HT1080 (cell line): Measurements from ENCODE around the gene CTAGE8. TPM values are rescaled to one million over a fixed set of nuclear protein-coding genes. Genes with fewer than 3 reads are reported as not detected.
"Not testable (repeated sequence)": the region's sequence is repeated elsewhere in the genome, so short reads cannot be mapped to it uniquely, and the experiment has no call there.

ENCODE experiments used
- DNase-seq: peaks from one replicate; pipeline ENCODE4 v3.0.0-alpha.2; 2015; ENCODE audit warnings: low read depth
- polyA plus RNA-seq, 2 experiments: library from polyadenylated mRNA; depleted of rRNA; stranded (reverse); fragments of >200 nt; gene quantifications; 2 replicates each; pipeline ENCODE4 v1.2.3, GENCODE V29; 2015
- total RNA-seq: library from RNA; depleted of rRNA; stranded (reverse); fragments of >200 nt; shearing (Covaris generic); gene quantifications from 2 replicates; pipeline ENCODE4 v1.2.3, GENCODE V29; 2014; rRNA removed

CTAGE8 gene, protein sequence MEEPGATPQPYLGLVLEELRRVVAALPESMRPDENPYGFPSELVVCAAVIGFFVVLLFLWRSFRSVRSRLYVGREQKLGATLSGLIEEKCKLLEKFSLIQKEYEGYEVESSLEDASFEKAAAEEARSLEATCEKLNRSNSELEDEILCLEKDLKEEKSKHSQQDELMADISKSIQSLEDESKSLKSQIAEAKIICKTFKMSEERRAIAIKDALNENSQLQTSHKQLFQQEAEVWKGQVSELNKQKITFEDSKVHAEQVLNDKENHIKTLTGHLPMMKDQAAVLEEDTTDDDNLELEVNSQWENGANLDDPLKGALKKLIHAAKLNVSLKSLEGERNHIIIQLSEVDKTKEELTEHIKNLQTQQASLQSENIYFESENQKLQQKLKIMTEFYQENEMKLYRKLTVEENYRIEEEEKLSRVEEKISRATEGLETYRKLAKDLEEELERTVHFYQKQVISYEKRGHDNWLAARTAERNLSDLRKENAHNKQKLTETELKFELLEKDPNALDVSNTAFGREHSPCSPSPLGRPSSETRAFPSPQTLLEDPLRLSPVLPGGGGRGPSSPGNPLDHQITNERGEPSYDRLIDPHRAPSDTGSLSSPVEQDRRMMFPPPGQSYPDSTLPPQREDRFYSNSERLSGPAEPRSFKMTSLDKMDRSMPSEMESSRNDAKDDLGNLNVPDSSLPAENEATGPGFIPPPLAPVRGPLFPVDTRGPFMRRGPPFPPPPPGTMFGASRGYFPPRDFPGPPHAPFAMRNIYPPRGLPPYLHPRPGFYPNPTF
- not detected in 2 replicates for total RNA-seq
- 0.44 TPM in 1 of 2 replicates, not detected in the other for polyA plus RNA-seq (2015; cell fraction: cytosol; rRNA removed)
- polyA plus RNA-seq (2015; cell fraction: nucleus; rRNA removed) = 0.14 TPM in 1 of 2 replicates, not detected in the other

DNA sequence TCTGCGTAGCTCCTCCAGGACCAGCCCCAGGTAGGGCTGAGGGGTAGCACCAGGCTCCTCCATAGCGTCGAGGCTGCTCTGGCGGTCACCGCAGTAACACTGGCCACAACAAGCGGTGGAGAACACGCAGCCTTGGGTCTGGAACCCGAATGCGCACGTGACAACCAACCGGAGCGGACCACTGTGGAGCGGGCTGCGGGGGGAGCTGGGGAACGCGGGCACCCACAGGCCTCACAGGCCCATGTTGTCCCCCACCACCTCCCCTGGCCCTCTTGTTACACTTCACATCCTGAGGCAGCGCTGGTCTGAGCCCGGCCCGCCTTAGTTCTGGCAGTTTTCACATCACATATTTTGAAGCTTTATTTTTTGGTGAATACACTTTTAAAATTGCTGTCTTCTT lies at the start of gene CTAGE8:
Gene CTAGE8, minus strand, starts transcription at position 101 of the 400 bp plus-strand sequence. Its CDS starts 38 bp downstream, at position 63.
- DNase-seq = not testable (repeated sequence)

DNA sequence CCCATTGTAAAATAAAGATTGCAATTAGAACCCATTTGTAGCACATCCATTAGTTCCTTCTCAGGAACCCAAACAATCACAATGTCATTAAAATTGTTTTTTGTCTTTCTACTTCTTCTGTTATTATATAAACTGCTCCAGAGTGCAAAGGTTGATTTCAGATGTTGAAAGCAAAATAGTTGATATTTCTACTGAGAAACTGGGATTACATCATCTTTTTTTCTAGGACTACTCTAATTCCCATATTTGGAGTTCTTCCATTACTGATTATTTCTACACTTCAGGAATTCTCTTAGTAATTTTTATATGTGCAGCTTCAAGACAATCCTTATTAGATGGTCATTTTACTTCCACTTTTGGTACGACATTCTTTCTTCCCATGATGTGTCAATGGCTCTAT lies 48.4 kb upstream of the CTAGE8 start:
- DNase-seq = not testable (repeated sequence)

DNA sequence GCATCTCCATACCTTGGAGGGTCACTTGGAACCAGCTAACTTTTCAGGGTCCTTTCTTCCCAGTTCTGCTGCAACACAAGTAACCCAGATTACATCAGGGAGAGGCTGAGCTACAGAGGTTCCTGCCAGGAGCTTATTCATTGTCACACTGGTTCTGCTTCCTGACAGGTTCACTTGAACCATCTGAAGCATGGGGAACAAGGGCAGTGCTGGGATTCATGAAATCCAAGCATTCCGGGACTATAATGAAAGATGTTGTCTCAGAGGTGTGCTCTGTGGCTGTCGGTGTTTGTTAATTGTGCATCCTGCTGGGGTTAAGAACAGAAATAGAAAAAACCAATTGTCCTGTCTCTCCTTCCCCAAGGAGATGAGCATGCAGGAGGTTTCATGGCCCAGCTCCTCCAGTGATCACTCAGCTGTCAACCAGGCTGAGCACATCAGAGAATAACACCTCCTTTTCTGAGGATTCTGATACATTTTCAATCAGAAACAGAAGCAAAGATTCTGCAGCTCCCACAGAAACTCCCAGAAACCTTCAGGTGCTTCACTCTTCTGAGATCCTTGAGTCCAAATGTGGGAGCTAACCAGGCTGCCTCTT lies 42.9 kb upstream of the CTAGE8 start, which contains the start of gene OR2A1:
Gene OR2A1, plus strand, starts transcription at position 548 of the 598 bp plus-strand sequence. CDS start 5,706 bp downstream, outside the sequence.
- DNase-seq = not testable (repeated sequence)

DNA sequence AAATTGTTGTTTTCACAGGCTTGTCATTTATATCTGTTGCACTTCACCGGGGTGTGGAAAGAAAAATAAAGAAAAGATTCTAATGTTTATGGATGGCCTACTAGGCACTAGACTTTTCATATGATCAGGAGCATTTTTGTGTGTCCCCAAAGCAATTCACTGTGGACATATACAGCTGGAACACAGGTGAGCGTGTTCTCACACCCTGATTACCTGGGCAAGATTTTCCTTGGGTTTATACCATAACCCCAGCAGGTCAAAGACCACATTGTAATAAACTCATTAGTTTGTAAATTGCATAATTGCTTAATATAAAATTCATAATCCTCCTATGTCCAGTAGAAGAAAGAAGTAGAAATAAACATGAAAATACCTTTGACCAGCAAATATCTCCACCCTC lies 42.1 kb upstream of the CTAGE8 start:
- DNase-seq = not testable (repeated sequence)

DNA sequence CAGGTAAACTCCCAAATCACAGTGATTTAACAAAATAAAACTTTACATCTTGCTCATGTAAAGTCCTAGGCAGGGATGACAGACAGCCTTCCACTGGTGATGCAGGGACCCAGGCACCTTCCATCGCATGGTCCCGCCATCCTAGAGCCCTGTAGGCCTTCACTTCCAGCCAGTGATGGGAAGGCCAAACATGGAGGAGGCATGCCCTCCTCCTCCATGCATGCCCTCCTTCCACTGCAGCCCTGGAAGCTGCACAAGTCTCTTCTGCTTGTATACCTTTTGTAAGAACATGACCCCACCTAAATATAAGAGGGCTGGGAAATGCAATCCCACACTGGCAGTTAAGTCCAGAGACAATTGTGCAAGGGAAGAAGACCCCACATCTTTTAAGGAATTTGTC lies 40.6 kb upstream of the CTAGE8 start:
- not testable (repeated sequence) for DNase-seq

DNA sequence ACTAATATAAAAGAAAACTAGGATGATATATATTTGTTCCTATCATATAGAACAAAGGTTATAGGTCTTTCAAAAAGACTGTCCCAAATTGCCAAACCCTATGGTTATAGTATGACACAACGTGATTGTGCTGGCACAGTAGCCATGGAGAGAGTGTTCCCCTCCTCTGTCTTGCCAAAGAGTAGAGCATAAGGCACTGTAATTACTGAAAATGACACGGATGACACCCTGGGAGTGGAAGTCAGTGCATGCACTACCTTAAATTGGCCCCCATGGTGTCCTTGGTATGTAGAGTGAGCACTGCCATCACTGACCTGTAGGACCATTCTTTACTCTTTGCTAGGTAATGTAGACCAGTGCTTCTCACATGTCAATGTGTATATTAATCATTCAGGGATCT lies 36.1 kb upstream of the CTAGE8 start:
- not testable (repeated sequence) for DNase-seq

DNA sequence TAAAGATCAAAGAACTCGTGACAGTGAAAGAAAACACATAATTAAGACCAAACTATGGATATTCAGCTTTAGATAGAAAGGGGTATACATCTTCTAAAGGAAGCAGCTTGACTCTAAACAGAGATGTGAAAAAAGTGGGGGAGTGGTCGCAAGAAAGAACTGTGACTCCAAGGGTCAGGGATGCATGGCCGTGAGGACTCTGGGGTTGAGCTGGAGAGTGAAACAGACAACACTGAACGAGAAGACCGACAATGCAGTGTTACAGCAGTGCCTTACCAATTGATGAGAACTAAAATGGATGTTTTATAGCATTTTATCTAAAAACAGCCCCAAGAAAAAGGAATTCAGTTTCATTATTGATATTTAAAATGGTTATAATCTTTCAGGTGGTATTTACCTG lies 34.5 kb upstream of the CTAGE8 start:
- DNase-seq = not testable (repeated sequence)

DNA sequence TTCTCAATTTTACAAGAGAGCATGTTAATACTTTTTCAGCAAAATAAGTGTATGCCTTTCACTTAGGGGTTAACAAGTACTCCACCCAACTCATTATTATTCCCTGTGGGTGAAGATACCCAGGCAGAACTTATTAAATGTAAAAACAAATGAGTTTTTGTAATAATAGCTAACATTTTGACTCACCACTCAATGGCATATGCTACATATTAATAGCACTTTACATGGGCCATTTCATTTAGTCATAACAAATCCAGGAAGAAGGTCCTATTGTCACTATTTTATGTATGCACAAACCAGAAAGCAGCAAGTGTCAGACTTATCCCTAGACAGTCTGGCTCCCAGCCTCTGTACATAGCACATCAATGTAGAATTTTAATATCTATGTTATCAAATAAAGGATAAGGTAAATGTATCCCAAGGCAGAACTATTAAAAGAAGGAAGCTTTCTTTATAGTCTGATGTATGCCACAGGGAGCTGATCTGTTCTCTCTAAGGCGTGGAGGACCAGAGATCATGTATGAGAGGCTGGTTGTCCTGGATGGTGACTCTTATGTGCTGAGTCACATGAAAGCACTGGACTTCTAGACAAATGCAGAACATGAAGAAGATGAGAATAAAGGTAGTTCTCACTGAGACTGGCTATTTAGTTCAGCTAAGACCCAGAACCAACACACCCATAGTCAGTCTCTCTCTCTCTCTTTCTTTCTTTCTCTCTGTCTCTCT lies 33.7 kb upstream of the CTAGE8 start:
- DNase-seq = not testable (repeated sequence)

DNA sequence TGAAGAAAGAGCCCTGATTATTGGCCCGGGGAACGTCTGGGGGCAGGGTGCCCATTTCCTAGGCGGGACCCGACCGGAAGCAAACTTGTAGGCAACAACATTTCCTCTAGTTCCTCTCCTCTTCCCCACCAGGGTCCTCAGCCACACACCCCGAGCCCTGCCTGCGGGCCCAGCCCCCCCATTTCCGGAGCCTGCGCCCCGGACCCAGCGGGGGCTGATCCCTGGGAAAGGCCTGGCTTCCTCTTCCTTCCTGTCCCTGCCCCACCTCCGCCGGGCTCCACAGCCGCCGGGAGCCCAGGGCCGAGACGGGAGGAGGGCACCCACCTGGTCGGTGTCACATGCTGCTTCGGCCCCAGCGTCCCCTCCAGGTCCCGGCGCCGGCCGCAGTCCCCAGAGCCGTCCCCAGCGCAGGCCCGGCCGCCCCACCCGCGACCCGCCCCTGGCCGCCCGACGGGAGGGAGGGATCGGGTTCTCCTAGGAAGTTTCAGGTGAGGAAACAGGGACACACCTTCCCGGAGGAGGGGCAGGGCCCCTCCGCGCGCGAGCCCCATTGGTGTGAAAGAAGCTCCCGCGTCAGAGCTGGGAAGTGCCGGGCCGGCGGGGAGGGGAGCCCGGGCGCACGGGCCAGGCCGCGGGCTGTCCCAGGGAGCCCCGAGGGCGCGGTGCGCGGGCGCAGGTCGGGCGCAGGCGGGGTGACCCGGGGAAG lies 24.9 kb upstream of the CTAGE8 start:
- not testable (repeated sequence) for DNase-seq

DNA sequence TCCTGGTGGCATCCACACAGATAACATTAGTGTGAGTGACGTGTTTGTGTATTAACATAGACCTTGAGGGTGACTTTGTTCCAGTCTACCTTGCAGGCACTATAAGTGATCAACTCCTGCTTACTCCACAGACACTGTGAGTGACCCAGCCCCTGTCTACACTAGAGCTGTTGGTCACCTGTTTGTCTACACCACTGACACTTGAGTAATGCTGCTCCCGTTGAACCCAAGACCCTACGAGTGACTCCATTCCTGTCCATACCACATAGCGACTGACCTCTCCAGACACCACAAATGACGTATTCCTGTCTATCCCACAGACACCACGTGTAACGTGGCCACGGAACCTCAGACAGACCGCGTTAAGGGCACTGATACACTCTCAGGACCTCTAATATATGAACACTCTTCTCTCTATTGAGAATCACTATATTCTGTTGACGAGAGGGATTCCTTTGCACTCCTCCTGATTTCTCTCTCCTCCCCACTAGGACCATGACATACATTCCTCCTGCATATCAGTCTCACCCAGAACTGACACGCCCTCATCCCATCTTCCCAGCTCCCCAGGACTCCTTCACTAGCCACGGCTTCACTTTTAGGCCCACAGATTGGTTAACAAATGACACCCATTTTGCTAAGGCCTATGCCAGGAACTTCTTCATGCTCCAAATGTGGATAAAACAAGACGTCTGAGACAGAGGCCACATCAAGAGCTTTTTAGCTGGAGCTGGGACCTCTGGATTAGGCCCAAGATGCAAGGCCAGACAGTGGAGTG lies 23.5 kb upstream of the CTAGE8 start:
- not testable (repeated sequence) for DNase-seq

DNA sequence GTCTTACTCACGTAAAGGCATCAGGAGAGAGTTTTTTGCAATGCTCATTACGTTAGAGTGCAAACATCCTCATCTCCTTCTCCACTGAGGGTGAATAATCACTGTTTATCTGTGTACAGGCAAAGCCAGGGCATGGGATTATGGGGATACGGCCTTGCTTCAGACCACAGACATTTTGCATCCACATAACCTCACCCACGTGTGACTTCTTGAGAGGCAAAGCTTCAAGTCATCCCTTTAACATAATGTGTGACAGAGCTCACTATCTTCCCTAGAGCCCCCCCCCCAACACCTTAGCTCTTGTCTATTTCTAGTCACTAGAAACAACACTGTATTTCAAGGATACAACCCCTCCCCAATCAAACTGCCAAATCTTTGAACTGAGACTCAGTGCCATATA lies 22.5 kb upstream of the CTAGE8 start:
- DNase-seq = not testable (repeated sequence)

DNA sequence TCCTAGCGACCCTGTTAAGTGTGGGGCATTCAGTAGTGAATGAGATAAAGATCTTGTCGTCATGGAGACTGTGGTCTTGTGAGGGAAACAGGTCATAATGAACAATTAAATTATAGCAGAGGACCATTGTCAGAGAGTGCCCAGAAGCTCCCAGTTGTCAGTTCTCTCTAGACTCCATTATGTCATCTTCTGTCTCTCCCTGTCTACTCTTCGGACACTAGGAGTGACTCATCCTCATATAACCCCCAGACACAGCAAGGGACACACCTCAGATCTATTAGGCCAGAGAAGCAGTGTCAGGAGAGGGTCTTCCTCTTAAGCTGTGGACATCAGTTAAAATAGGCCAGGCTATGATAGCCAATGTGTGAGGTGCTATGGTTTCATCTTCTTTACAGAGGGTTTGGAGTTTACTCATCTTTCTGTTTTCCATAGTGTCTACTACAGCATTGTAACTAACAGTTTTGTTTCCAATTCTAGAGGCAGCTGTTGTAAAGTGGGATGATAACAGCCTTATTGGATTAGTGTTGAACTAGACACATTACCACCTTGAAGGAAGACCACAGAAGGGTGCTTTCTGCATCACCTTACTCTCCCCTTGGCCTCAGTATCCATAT lies 18.2 kb upstream of the CTAGE8 start:
- not testable (repeated sequence) for DNase-seq

DNA sequence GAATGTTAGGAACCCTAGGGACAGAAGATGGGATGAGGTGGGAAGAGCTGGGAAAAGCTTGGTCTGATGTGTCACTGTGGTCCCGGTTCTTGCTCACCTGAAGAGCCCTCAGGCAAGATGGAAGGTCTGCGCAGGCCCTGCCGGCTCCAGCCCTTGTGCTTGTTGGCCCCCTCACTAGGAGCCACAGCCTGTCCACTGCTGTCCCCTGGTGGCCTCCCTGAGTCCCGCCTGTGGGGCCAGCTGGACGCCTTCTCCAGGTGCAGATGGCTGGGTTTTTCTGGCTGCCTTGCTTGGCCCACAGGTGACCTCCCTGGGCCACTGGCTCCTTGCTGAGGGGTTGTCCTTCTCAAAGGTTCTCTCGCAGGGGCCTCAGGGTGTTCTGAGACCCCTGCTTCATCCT lies 14.6 kb upstream of the CTAGE8 start:
- DNase-seq = not testable (repeated sequence)

DNA sequence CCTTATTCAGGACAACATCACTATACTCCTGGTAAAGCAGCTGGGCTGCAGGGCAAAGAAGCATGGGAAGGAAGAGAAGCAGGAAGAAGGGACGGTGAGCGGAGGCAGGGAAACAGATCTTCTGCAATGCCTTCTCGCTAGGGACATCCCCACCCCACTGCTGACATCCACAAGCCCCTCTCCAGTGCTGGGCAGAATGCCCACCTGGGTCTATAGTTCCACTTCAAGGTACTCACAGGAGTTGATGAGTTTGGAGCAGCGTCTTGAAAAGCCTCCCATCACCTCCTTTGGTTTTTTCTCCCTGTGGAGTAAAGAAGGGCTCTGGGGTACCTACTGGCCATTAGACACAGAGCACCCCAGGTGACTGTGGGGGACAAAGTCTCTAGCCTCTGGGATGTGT lies 13.4 kb upstream of the CTAGE8 start:
- DNase-seq = not testable (repeated sequence)

DNA sequence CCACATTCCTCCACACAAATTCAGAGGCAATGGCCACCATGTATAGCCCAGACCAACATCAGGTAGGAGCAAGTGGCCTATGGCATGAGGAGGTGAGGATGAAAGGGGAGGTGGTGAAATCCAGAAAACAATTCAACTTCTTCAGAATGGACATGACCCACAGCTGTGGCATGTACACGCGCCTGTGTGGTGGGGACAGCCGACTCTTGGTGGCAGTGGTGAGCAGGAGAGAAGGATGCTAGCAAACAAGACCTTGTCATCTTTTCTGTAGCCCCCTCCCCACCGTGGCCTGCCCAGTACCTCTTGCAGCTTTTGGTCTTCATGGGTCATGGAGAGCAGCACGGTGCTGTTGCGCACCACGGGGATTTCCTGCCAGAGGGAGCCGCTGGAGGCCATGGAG lies 12.9 kb upstream of the CTAGE8 start:
- DNase-seq = not testable (repeated sequence)

DNA sequence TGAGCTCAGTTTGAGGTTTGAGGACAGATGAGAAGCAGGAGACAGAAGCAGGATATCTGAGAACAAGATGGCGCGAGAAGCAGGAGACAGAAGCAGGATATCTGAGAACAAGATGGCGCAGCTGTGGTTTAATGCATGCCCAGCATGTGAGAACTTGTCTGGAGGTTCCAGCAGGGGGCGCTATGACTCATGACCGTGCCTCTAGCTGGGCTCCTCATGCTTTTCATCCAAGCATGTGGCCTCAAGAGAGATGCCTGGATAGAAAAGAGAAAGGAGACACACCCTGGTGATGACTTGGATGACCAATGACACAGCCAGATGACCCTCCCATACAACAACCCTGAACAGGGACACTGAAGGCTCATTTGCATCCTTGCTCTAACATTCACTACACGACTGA lies 10.9 kb upstream of the CTAGE8 start:
- not testable (repeated sequence) for DNase-seq

DNA sequence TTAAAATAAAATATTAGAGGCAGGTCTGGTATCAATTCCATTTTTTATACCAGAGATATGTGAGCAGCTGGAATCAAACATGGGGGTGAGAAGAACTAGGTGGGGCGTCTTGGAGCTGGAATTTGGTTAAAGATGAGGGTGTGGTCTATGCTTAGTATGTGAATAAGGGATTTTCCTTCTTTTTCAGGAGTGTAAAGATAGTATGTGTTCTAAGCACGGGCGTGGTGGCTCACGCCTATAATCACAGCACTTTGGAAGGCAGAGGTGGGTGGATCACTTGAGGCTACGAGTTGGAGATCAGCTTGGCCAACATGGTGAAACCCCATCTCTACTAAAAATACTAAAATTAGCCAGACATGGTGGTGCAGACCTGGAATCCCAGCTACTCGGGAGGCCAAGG lies 6.2 kb upstream of the CTAGE8 start:
- DNase-seq = not testable (repeated sequence)

DNA sequence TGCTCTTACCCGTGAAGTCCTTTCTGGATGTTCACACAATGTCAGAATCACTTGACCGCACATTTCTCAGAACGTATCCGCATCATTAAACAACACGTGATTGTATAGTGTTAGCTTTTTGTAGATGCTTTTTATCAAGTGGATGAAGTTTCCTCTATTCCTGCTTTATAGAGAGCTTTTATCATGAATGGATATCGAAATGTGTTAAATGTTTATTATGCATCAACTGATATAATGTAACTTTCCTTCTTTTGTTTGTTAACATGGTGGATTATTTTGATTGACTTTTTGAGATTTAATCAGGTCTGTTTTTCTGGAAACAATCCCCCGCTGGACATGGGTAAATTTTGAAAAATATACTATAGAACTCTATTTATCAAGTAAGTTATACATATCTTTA lies 4.4 kb downstream of the CTAGE8 start, which contains the start of gene OR2A7:
Gene OR2A7, minus strand, starts transcription at position 101 of the 400 bp plus-strand sequence. CDS start 5,164 bp downstream, outside the sequence.
- not testable (repeated sequence) for DNase-seq

DNA sequence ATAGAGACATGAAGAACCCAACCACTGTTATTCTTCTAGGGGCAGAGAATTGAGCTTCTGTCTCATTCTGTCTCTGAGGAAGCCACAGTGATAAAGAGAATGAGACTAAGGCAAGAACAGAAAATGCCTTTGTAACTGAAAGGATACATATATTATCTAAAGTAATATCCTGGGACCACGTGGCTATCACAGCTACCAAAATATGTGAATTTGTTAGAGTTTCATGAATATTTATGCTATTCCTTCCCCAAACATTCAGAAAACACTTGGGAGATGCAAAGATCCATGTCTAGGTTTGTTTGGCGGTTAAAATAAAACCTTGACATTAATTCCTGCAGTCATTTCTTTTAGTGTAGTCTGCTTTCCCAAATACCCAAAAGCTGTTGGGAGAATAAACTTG lies 7.0 kb downstream of the CTAGE8 start:
- not testable (repeated sequence) for DNase-seq
